Uterus (tissue), 4 donors: ENCODE data around the gene NAV2. TPM values are rescaled to one million over a fixed set of nuclear protein-coding genes. Genes with fewer than 3 reads are reported as not detected.

Experiments used
- DNase-seq, 2 donors: peaks; one replicate each; pipeline ENCODE4 v3.0.0-alpha.2; 2019 to 2020
- H3K27ac ChIP-seq, 2 donors: fragments of 200-600 bp; sonication (generic); 1 replicate in 1 of 2; 2 replicates in 1 of 2; pipeline ENCODE4 v1.5.1; 2016 to 2018
- H3K27me3 ChIP-seq, 2 donors: fragments of 200-600 bp; sonication (generic); one replicate each; pipeline ENCODE4 v1.5.1; 2018 to 2019; ENCODE audit warnings: control low read depth in 1 of 2
- H3K36me3 ChIP-seq, 2 donors: fragments of 200-600 bp; sonication (generic); one replicate each; pipeline ENCODE4 v1.5.1; 2019; ENCODE audit warnings: control low read depth in 1 of 2
- H3K4me1 ChIP-seq, 2 donors: fragments of 200-600 bp; sonication (generic); one replicate each; pipeline ENCODE4 v1.5.1; 2018 to 2019; ENCODE audit warnings: control low read depth in 1 of 2
- H3K4me3 ChIP-seq, 2 donors: fragments of 200-600 bp; sonication (generic); 1 replicate in 1 of 2; 2 replicates in 1 of 2; pipeline ENCODE4 v1.5.1; 2018 to 2019; ENCODE audit warnings: mild to moderate bottlenecking in 1 of 2
- H3K9me3 ChIP-seq, 2 donors: fragments of 200-600 bp; sonication (generic); one replicate each; pipeline ENCODE4 v1.5.1; 2019; ENCODE audit warnings: control low read depth in 1 of 2
- CTCF ChIP-seq, 4 experiments: fragments of 200-600 bp in 2 of 4; fragments of 450-650 bp in 2 of 4; sonication (generic) in 2 of 4; IDR thresholded peaks; one replicate each; pipeline ENCODE4 v1.5.1; 2016 to 2019; ENCODE audit warnings: antibody characterized with exemption in 4 of 4, mild to moderate bottlenecking in 2 of 4, moderate library complexity in 1 of 4
- POLR2A ChIP-seq, 2 donors: fragments of 450-650 bp; IDR thresholded peaks; one replicate each; pipeline ENCODE4 v1.6.1; 2016; ENCODE audit warnings: antibody characterized with exemption in 2 of 2, mild to moderate bottlenecking in 1 of 2, moderate library complexity in 1 of 2
- intact Hi-C: fragments of 100-400 bp; cut with DNase I; formaldehyde crosslinking; loops from one replicate; pipeline ENCODE4 v1.15.1; 2023; ENCODE audit warnings: low total_unique reads
- total RNA-seq, 4 donors: library from RNA; depleted of rRNA in 3 of 4; stranded (reverse); fragments of >200 nt in 3 of 4; gene quantifications; one replicate each; pipeline versions ENCODE4 v1.1.0 to v1.2.4, GENCODE V29; 2014 to 2023
- donor health status: DM: yes; HTN: yes; CAD: no.

NAV2 gene
- total RNA-seq, 4 donors from 2014 or later = 2.6 to 31.6 (median 5.7) TPM

GRCh38 chr11:20027556-20028013, 314.9 kb downstream of the NAV2 start:
- Histone ChIP-seq H3K27me3 (no peaks in the 10 kb centered on the region), H3K27ac (peak overlapping the region in 1 of 2 donors; percentile 51), H3K36me3 (no peaks in the 10 kb centered on the region), H3K4me1 (no peaks in the 10 kb centered on the region), H3K4me3 (no peak overlapping the region), H3K9me3 (no peaks in the 10 kb centered on the region)
- DNase-seq = no peak
- intact Hi-C loops = no loop called here
- TF ChIP-seq POLR2A (IDR thresholded peaks at IDR 0.05) (no peak), CTCF (IDR thresholded peaks at IDR 0.05) (no peak)

DNA sequence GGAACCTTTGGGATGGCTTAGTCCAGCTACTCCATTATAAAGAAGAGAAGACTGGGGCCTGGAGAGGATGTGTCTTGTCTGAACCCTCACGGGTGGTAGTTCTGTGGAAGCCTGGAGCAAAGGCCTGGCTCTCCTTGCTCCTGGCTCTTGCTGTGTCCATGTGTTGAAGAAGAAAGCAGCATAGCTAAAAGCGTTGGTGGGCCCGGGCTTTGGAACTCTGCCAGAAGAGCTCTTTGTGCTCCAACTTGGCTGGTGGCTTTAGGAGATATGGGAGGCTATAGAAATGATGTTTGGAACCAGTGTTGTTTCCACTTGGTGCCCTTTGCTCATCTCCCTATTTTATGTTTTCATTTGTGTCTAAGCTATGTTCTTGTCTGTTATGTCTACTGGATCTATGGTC, 316.6 kb downstream of the NAV2 start:
- H3K36me3 ChIP-seq = no peaks in the 10 kb centered on the region
- no peak overlapping the region for H3K27ac ChIP-seq
- no peaks in the 10 kb centered on the region for H3K27me3 ChIP-seq
- no peak for DNase-seq
- no peaks in the 10 kb centered on the region for H3K4me1 ChIP-seq
- no peak overlapping the region for H3K4me3 ChIP-seq
- TF ChIP-seq POLR2A (IDR thresholded peaks at IDR 0.05) (no peak), CTCF (IDR thresholded peaks at IDR 0.05) (no peak)
- H3K9me3 ChIP-seq = no peaks in the 10 kb centered on the region
- intact Hi-C loops = no loop called here

GRCh38 chr11:20030472-20030871, 317.8 kb downstream of the NAV2 start:
- intact Hi-C loops = no loop called here
- Histone ChIP-seq H3K4me3 (no peak overlapping the region), H3K36me3 (no peaks in the 10 kb centered on the region), H3K27ac (no peak overlapping the region), H3K4me1 (no peaks in the 10 kb centered on the region), H3K27me3 (no peaks in the 10 kb centered on the region), H3K9me3 (no peaks in the 10 kb centered on the region)
- TF ChIP-seq CTCF (IDR thresholded peaks at IDR 0.05) (no peak), POLR2A (IDR thresholded peaks at IDR 0.05) (no peak)
- DNase-seq = no peak

DNA sequence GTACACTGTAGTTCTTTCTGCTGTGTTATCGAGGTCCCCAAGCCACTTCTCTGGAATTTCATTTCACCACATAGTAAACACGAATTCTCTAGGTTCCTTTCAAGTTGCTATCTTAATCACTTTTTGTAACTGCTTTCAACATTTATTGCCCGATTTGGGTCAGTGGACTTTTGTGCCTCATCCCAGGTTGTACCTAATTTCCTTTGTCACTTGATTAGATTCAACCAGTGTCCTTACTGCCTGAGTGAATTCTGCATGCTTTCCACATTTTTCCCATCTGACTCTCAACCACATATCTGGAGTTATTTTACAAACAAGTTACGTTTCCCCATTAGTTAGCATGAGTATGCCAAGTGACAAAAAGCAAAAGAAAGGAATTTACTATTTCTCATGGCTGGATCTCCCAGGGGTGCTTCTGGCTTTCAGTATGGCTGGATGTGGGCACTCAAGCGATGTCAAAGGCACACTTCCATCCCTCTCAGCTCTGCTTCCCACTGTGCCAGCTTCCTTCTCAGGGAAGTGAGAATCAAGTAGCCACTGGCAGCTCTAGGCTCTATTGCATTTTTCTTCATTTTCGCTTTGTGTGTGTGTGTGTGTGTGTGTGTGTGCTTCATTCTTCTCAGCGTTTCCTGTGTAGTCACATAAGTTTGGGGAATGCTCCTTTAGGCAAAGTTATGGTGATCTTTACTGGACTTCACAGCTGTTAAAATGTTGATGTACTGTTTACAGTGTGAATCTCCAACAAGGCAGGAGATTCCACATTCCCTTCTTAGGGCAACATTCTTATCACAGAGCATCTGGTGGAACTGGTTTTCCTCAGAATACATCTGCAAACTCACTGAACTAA, 318.7 kb downstream of the NAV2 start:
- H3K27ac ChIP-seq = no peak overlapping the region

More for the DNA sequence above, 318.7 kb downstream of the NAV2 start:
- Histone ChIP-seq H3K27me3 (no peaks in the 10 kb centered on the region), H3K4me3 (no peak overlapping the region), H3K36me3 (no peaks in the 10 kb centered on the region), H3K9me3 (no peaks in the 10 kb centered on the region), H3K4me1 (no peaks in the 10 kb centered on the region)
- no peak for TF ChIP-seq POLR2A (IDR thresholded peaks at IDR 0.05)
- no peak for TF ChIP-seq CTCF (IDR thresholded peaks at IDR 0.05)
- DNase-seq = no peak
- intact Hi-C loops = no loop called here
